GM10847 (cell line): ENCODE results near the gene ADGRG7.

ENCODE experiments used
- POLR2A ChIP-seq: IDR thresholded peaks from 2 replicates; pipeline ENCODE4 v1.6.1; 2011; ENCODE audit not compliant: insufficient read length; ENCODE audit errors: extremely low read depth

Gene ADGRG7

GRCh38 chr3:100662113-100662823, 52.9 kb downstream of the ADGRG7 start:
- no peak for TF ChIP-seq POLR2A

GRCh38 chr3:100665230-100665629, 55.8 kb downstream of the ADGRG7 start:
- TF ChIP-seq POLR2A = no peak

GRCh38 chr3:100681496-100681895, 72.1 kb downstream of the ADGRG7 start:
- no peak for TF ChIP-seq POLR2A

- no peak for TF ChIP-seq POLR2A
Observed at GRCh38 chr3:100682056-100682853, 72.9 kb downstream of the ADGRG7 start.

GRCh38 chr3:100682854-100683760, 73.7 kb downstream of the ADGRG7 start:
- TF ChIP-seq POLR2A = no peak

- no peak for TF ChIP-seq POLR2A
Observed at GRCh38 chr3:100693225-100693624, 83.8 kb downstream of the ADGRG7 start.

GRCh38 chr3:100695696-100696095, 86.3 kb downstream of the ADGRG7 start:
- TF ChIP-seq POLR2A = no peak

- TF ChIP-seq POLR2A = no peak
Observed at GRCh38 chr3:100696161-100696560, 86.8 kb downstream of the ADGRG7 start.

GRCh38 chr3:100697172-100697571, 87.8 kb downstream of the ADGRG7 start:
- no peak for TF ChIP-seq POLR2A

- TF ChIP-seq POLR2A = no peak
Observed at GRCh38 chr3:100697723-100698285, 88.4 kb downstream of the ADGRG7 start.

GRCh38 chr3:100698736-100699135, 89.3 kb downstream of the ADGRG7 start:
- TF ChIP-seq POLR2A = no peak

- no peak for TF ChIP-seq POLR2A
Observed at GRCh38 chr3:100700708-100701107, 91.3 kb downstream of the ADGRG7 start.

GRCh38 chr3:100702082-100702979, 92.9 kb downstream of the ADGRG7 start:
- TF ChIP-seq POLR2A = no peak

GRCh38 chr3:100702980-100703345, 93.6 kb downstream of the ADGRG7 start:
- no peak for TF ChIP-seq POLR2A
